CD4-positive, alpha-beta T cell treated with Interleukin-17A for 4 hours (primary cell): ENCODE data around the gene RNF141.

Experiments
- DNase-seq: peaks from one replicate; pipeline ENCODE4 v3.0.0-alpha.2; 2020; ENCODE audit warnings: mixed read lengths

Gene RNF141, protein sequence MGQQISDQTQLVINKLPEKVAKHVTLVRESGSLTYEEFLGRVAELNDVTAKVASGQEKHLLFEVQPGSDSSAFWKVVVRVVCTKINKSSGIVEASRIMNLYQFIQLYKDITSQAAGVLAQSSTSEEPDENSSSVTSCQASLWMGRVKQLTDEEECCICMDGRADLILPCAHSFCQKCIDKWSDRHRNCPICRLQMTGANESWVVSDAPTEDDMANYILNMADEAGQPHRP

GRCh38 chr11:10540915-10541560, at the start of gene RNF141:
Gene RNF141, minus strand, starts transcription at chr11:10541187. Its CDS starts 7,029 bp downstream, at chr11:10534158.
- DNase-seq = peak; percentile 98

DNA sequence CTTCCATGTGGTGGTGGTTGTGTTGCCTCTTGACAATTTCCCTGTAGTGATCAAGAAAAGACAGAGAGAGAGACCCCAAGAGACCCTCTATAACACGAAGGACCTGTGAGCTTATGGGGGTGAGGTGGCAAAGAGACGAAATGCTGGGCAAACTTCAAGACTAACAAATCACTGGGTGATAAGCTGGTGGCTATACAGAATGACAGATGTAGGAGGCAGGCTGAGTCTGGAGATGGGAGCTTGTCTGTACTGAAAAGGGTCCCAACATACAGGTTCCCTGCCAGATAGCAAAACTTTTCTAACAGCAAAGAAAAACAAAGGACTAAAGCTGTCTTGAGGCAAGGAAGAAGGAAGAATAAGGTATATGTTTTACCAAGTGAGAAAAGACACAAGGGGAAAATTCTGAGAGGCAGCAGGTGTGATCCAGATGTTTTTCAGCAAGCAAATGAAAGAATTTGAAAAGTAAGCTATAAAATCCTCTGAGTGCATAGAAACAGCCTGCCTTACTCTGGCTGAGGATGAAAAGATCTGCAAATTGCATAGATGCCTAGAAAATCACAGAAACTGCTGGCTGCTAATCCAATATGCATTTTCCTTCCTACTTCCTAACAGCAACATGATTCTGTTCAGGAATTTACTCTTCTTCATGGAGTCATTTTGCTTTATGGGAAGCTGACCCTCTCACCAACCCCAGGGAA, 49.4 kb upstream of the RNF141 start:
- DNase-seq = no peak

DNA sequence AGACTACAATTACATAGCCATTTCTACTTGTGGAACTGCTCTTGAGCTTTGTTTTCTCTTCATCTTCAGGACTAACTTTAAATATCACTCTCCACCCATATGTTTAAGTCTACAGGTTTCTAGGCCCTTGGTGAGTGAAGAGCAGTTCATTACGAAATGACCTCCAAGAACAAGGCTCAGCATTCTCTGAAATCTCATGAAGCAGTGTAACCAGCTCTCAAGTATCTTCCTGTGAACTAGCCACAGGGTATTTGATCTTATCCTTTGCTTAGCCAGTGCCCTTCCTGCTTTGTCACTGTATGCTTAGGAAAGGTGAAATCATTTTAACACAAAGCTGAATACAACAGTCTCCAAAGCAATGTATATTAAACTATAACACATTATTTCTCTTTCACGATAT, 47.9 kb upstream of the RNF141 start:
- DNase-seq = no peak

GRCh38 chr11:10587995-10588394, 47.0 kb upstream of the RNF141 start:
- no peak for DNase-seq

DNA sequence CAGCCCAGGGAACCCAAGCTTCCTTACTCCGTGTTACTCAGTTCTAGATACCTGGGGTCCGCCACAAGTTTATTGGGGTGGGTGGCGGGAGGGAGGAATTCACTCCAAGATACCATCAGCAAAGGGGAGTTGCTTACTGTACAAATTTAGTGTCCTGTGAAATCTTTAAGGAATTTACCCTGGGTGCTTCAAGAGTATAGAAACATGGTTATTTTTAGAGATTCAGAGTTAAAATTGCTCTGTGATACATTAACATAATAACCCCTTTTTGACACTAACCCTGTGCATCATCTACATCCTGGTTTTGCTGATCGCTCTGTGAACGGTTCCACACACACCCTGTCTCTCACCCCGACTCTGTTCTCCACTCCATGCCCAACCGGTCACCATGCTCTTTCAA, 46.4 kb upstream of the RNF141 start:
- DNase-seq = no peak

DNA sequence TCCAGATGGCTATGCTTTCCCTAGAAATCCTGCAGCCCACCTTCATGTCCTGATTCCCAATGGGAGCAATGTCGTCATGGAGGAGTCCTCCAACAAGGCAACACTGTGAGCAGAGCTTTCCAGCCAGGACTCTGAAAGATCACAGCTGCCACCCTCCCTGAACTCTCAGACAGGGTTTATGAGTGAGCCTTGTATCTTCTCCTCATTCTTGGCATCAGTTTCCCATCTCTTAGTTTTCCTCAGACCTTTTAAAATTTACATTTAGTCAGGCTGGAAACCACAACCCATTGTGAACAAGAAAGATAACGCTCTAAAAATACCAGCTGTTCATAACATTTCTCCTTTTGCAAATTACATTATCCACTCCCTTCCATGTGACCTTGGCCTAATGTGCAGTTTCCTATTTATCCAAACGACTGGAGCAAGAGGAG, 43.1 kb upstream of the RNF141 start:
- no peak for DNase-seq

- no peak for DNase-seq
Observed at GRCh38 chr11:10581481-10582019, 40.6 kb upstream of the RNF141 start.

GRCh38 chr11:10580623-10581022, 39.6 kb upstream of the RNF141 start:
- no peak for DNase-seq

DNA sequence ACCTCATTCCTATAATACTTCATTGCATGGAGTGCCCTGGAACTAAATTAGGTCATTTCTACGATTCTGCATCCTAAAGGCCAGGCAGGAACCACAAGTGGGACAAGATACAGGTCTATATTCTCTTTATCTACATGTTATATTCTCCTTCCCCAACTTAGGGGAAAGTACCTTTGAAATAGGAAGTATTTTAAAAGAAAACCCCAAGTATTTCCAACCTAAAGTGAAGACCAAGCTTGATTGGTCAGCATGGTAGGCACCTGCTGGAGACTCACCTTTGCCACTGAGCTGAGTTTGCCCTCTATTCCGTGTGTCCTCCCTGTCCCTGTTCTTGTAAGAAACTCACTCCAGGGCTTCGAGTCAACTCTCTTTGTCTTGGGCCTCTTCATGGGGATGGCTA, 38.7 kb upstream of the RNF141 start:
- DNase-seq = no peak

DNA sequence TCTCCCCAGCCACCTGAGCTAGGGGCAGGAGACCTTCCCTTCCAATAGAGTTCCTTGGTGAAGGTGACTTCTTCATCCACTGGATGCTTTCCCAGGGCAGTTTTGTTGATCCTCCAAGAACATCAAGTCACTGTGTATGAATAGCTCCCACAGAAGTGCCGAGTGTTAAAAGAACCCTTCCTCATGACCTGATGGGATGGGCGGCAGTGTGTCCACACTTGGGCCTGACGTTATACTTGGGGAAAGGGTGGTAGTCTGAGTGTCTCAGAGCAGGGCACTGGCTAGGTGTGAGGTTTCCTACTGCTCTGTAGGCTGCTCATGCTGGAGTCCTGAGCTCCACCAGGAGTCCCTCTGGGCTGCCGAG, 35.0 kb upstream of the RNF141 start:
- DNase-seq = no peak

- no peak for DNase-seq
Observed at GRCh38 chr11:10575346-10576034, 34.5 kb upstream of the RNF141 start.

- DNase-seq = no peak
Observed at GRCh38 chr11:10573556-10573955, 32.6 kb upstream of the RNF141 start.

- DNase-seq = no peak
Observed at GRCh38 chr11:10573028-10573427, 32.0 kb upstream of the RNF141 start.

DNA sequence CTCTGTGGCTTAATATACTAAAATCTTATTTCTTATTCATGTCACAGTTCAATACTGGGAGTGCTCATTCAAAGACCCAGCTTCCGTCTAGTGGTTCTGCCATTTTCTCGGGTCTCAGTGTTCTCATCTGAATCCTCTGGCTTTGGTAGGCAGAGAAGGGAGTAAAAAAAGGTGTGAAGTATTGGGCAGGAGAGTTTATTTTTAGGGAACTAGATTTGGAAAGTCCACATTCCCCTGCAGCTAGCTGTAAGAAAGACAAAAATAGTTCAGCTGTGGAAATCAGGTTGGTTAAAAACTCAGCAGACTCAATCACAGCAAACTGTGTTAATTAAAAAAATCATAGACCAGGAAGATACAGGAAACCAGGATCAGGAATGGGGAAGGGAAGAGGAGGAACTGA, 31.5 kb upstream of the RNF141 start:
- DNase-seq = no peak

GRCh38 chr11:10568486-10568941, 27.5 kb upstream of the RNF141 start, which contains the start of gene LYVE1:
Gene LYVE1, minus strand, starts transcription at chr11:10568665. Its CDS starts 133 bp downstream, at chr11:10568532.
- DNase-seq = no peak

- no peak for DNase-seq
Observed at GRCh38 chr11:10567446-10567845, 26.5 kb upstream of the RNF141 start.

GRCh38 chr11:10566257-10566957, 25.4 kb upstream of the RNF141 start:
- no peak for DNase-seq

- no peak for DNase-seq
Observed at GRCh38 chr11:10565493-10565892, 24.5 kb upstream of the RNF141 start.

- DNase-seq = no peak
Observed at GRCh38 chr11:10564696-10565318, 23.8 kb upstream of the RNF141 start.

- DNase-seq = no peak
Observed at GRCh38 chr11:10564030-10564429, 23.0 kb upstream of the RNF141 start.

DNA sequence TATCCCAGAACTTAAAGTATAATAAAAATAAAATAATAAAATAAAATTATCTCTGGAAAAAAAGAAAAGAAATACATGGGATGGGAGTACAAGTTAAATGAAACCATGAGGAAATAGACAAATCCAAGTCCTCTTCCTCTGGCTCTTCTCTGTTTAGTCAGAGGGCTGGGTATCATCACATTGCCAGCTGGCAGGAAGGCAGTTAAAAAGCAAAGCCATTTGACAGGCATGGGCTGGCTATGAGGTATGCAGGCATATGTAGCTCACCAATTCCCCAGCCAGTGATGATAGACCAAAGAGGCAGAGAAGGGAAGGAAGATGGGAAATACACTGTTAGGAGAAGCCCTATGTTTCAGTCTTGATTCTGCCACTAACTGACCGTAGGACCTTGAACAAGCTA, 21.0 kb upstream of the RNF141 start:
- no peak for DNase-seq
